IMR-90 (cell line): ENCODE data around the gene ROBO3. TPM values are rescaled to one million over a fixed set of nuclear protein-coding genes. Genes with fewer than 3 reads are reported as not detected.

Experiments
- ATAC-seq: fragments of 200-7000 bp; cut with Tn5 transposase; 2 replicates; pipeline ENCODE4 v1.9.1; 2020; ENCODE audit warnings: low read depth, mild to moderate bottlenecking, moderate library complexity
- BruUV-seq: library from RNA; stranded (reverse); fragments of 400-500 nt; replicated peaks from 2 replicates; lab custom pipeline; 2021; lab: Mats Ljungman, UMichigan
- CTCF ChIA-PET: fragments of 300-600 bp; formaldehyde crosslinking; extraction: SDS; loops from one replicate; lab custom pipeline; 2021; ENCODE audit warnings: antibody characterized with exemption; lab: Yijun Ruan, JAX
- POLR2A ChIA-PET: fragments of 300-600 bp; sonication (Branson Sonifier 250); formaldehyde crosslinking; loops from one replicate; lab custom pipeline; 2022; ENCODE audit warnings: antibody characterized with exemption; ENCODE audit not compliant: unreplicated experiment; lab: Charles Lee
- DNase-seq: peaks from one replicate; pipeline ENCODE4 v3.0.0; 2013
- H2AFZ ChIP-seq: replicated peaks from 2 replicates; pipeline ENCODE3; 2013; ENCODE audit warnings: low read length, mild to moderate bottlenecking; ENCODE audit not compliant: poor library complexity
- H2AK5ac ChIP-seq: 2 replicates; pipeline ENCODE4 v1.6.1; 2013; ENCODE audit warnings: low read depth, low read length, inconsistent platforms
- H2AK9ac ChIP-seq: replicated peaks from 2 replicates; pipeline ENCODE3; 2013; ENCODE audit warnings: mild to moderate bottlenecking, low read depth, low read length, moderate library complexity; ENCODE audit not compliant: poor library complexity
- H2BK120ac ChIP-seq: 2 replicates; pipeline ENCODE4 v1.6.1; 2013; ENCODE audit warnings: low read depth, low read length, inconsistent platforms
- H2BK15ac ChIP-seq: 3 replicates; pipeline ENCODE4 v1.6.1; 2013; ENCODE audit warnings: low read depth, low read length, inconsistent platforms
- H2BK20ac ChIP-seq: 2 replicates; pipeline ENCODE4 v1.6.1; 2013; ENCODE audit warnings: low read depth, mild to moderate bottlenecking, inconsistent platforms, low read length, moderate library complexity
- H2BK5ac ChIP-seq: 2 replicates; pipeline ENCODE4 v1.6.1; 2013; ENCODE audit warnings: mild to moderate bottlenecking, low read depth, low read length, inconsistent platforms; ENCODE audit not compliant: poor library complexity, severe bottlenecking
- H3K14ac ChIP-seq: replicated peaks from 2 replicates; pipeline ENCODE4 v1.6.1; 2013; ENCODE audit warnings: low read depth, low read length, inconsistent platforms
- H3K18ac ChIP-seq: 2 replicates; pipeline ENCODE4 v1.6.1; 2013; ENCODE audit warnings: low read depth, low read length, control low read depth
- H3K23ac ChIP-seq: 2 replicates; pipeline ENCODE4 v1.6.1; 2013; ENCODE audit warnings: low read depth, low read length, inconsistent platforms
- H3K27ac ChIP-seq: 2 replicates; pipeline ENCODE4 v1.5.1; 2013; ENCODE audit warnings: mild to moderate bottlenecking, control low read depth, low read length; ENCODE audit not compliant: insufficient read depth
- H3K27me3 ChIP-seq: 2 replicates; pipeline ENCODE4 v1.6.1; 2013; ENCODE audit warnings: low read length; ENCODE audit not compliant: control insufficient read depth, insufficient read depth
- H3K36me3 ChIP-seq: 2 replicates; pipeline ENCODE4 v1.6.1; 2013; ENCODE audit warnings: low read length, mixed read lengths; ENCODE audit not compliant: control insufficient read depth, insufficient read depth
- H3K4ac ChIP-seq: 2 replicates; pipeline ENCODE4 v1.6.1; 2013; ENCODE audit warnings: low read depth, low read length, inconsistent platforms
- H3K4me1 ChIP-seq: 2 replicates; pipeline ENCODE4 v1.6.1; 2013; ENCODE audit warnings: low read length, mixed read lengths; ENCODE audit not compliant: control insufficient read depth, insufficient read depth
- H3K4me2 ChIP-seq: 2 replicates; pipeline ENCODE4 v1.6.1; 2013; ENCODE audit warnings: low read depth, mild to moderate bottlenecking, control low read depth, low read length, moderate library complexity
- H3K4me3 ChIP-seq: 2 replicates; pipeline ENCODE4 v1.5.1; 2013; ENCODE audit warnings: low read depth, mild to moderate bottlenecking, control low read depth, low read length, moderate library complexity; ENCODE audit not compliant: insufficient read depth
- H3K56ac ChIP-seq: 2 replicates; pipeline ENCODE4 v1.6.1; 2013; ENCODE audit warnings: low read length, inconsistent platforms; ENCODE audit not compliant: insufficient read depth; ENCODE audit errors: extremely low read depth
- H3K79me1 ChIP-seq, 2 experiments: 2 replicates each; pipeline ENCODE4 v1.6.1; 2013; ENCODE audit warnings: low read length in 2 of 2, inconsistent platforms in 1 of 2, low read depth in 1 of 2
- H3K9ac ChIP-seq: 2 replicates; pipeline ENCODE4 v1.6.1; 2013; ENCODE audit warnings: low read depth, low read length, control low read depth
- H3K9me1 ChIP-seq: 2 replicates; pipeline ENCODE4 v1.6.1; 2013; ENCODE audit warnings: low read length, inconsistent platforms; ENCODE audit not compliant: insufficient read depth
- H3K9me3 ChIP-seq: 2 replicates; pipeline ENCODE4 v1.6.1; 2013; ENCODE audit warnings: low read length; ENCODE audit not compliant: control insufficient read depth, insufficient read depth
- H4K20me1 ChIP-seq: 2 replicates; pipeline ENCODE4 v1.6.1; 2013; ENCODE audit warnings: low read length, inconsistent platforms; ENCODE audit not compliant: insufficient read depth
- H4K5ac ChIP-seq: 2 replicates; pipeline ENCODE4 v1.6.1; 2013; ENCODE audit warnings: mild to moderate bottlenecking, low read depth, low read length, control low read depth
- H4K8ac ChIP-seq, 2 experiments: 2 replicates each; pipeline ENCODE4 v1.6.1; 2013; ENCODE audit warnings: low read depth in 2 of 2, low read length in 2 of 2, control low read depth in 1 of 2, inconsistent platforms in 1 of 2
- H4K91ac ChIP-seq: 2 replicates; pipeline ENCODE4 v1.6.1; 2013; ENCODE audit warnings: low read depth, low read length, inconsistent platforms; ENCODE audit not compliant: insufficient read depth
- BHLHE40 ChIP-seq: fragments of 150-350 bp; IDR thresholded peaks from 2 replicates; pipeline ENCODE4 v1.6.1; 2016; ENCODE audit warnings: mild to moderate bottlenecking, low read depth, low read length
- CEBPB ChIP-seq: IDR thresholded peaks from 2 replicates; pipeline ENCODE4 v1.6.1; 2012; ENCODE audit warnings: low read depth, low read length, improper control_type of control experiment
- CHD1 ChIP-seq: IDR thresholded peaks from 2 replicates; pipeline ENCODE4 v1.6.1; 2012; ENCODE audit warnings: low read depth, low read length, improper control_type of control experiment
- FOS ChIP-seq: fragments of 150-350 bp; IDR thresholded peaks from 2 replicates; pipeline ENCODE4 v1.6.1; 2016; ENCODE audit warnings: low read depth, low read length
- MAFK ChIP-seq: IDR thresholded peaks from 2 replicates; pipeline ENCODE4 v1.6.1; 2012; ENCODE audit warnings: low read depth, low read length, improper control_type of control experiment
- MAZ ChIP-seq: IDR thresholded peaks from 2 replicates; pipeline ENCODE4 v1.6.1; 2012; ENCODE audit warnings: low read depth, mild to moderate bottlenecking, low read length, improper control_type of control experiment, moderate library complexity, borderline replicate concordance
- MXI1 ChIP-seq: IDR thresholded peaks from 2 replicates; pipeline ENCODE4 v1.6.1; 2012; ENCODE audit warnings: low read depth, mild to moderate bottlenecking, low read length, moderate library complexity, borderline replicate concordance
- NFE2L2 ChIP-seq: fragments of 150-350 bp; IDR thresholded peaks from 2 replicates; pipeline ENCODE4 v1.6.1; 2016; ENCODE audit warnings: low read depth, mild to moderate bottlenecking, low read length
- POLR2A ChIP-seq: IDR thresholded peaks from 2 replicates; pipeline ENCODE4 v1.6.1; 2012; ENCODE audit warnings: mild to moderate bottlenecking, low read depth, low read length
- RAD21 ChIP-seq: IDR thresholded peaks from 2 replicates; pipeline ENCODE4 v1.6.1; 2012; ENCODE audit warnings: low read length, improper control_type of control experiment
- RCOR1 ChIP-seq: IDR thresholded peaks from 2 replicates; pipeline ENCODE4 v1.6.1; 2012; ENCODE audit warnings: mild to moderate bottlenecking, low read length, improper control_type of control experiment; ENCODE audit not compliant: insufficient replicate concordance
- RFX5 ChIP-seq: IDR thresholded peaks from 2 replicates; pipeline ENCODE4 v1.8.0; 2012; ENCODE audit warnings: low read depth, mild to moderate bottlenecking, low read length, moderate library complexity
- SMC3 ChIP-seq: fragments of 150-350 bp; IDR thresholded peaks from 2 replicates; pipeline ENCODE4 v1.6.1; 2016; ENCODE audit warnings: low read depth, mild to moderate bottlenecking, antibody characterized with exemption, low read length, moderate library complexity
- WGBS, 2 experiments: methylation state at CpG; one replicate each; pipeline versions ENCODE4 v1.1.5 to v1.1.7; 2013; ENCODE audit warnings: missing lambda C conversion rate in 2 of 2; ENCODE audit not compliant: insufficient read length in 1 of 2; ENCODE audit errors: extremely low coverage in 2 of 2; 5-methylcytosine and 5-hydroxymethylcytosine counted together
- dilution Hi-C: fragments of 300-500 bp; cut with HindIII; formaldehyde crosslinking; loops from one replicate; pipeline ENCODE4 v1.14.3; 2018; ENCODE audit warnings: low sequenced_read_pairs; ENCODE audit not compliant: unreplicated experiment
- in situ Hi-C: fragments of 300-500 bp; cut with MboI; formaldehyde crosslinking; loops from 3 replicates; pipeline ENCODE4 v1.14.3; 2019; ENCODE audit warnings: low sequenced_read_pairs, inconsistent platforms, mixed read lengths
- intact Hi-C: fragments of 100-400 bp; cut with micrococcal nuclease; formaldehyde crosslinking; loops from 2 replicates; pipeline ENCODE4 v1.10.0; 2022
- polyA plus RNA-seq, 3 experiments: library from polyadenylated mRNA; depleted of rRNA; stranded (reverse); fragments of >200 nt; gene quantifications; 2 replicates each; pipeline ENCODE4 v1.2.3, GENCODE V29; 2012; ENCODE audit warnings: low replicate concordance in 1 of 3
- total RNA-seq: library from RNA; depleted of rRNA; stranded (reverse); fragments of >200 nt; gene quantifications from 2 replicates; pipeline ENCODE4 v1.2.3, GENCODE V29; 2012
- TF ChIP-seq, protein P1 (sequence below): fragments of 150-350 bp; IDR thresholded peaks from 2 replicates; pipeline ENCODE4 v1.6.1; 2016; ENCODE audit warnings: low read depth, mild to moderate bottlenecking, low read length, moderate library complexity, borderline replicate concordance
- TF ChIP-seq, protein P2 (sequence below): fragments of 150-350 bp; IDR thresholded peaks from 2 replicates; pipeline ENCODE4 v1.6.1; 2017; ENCODE audit warnings: mild to moderate bottlenecking, antibody characterized with exemption, low read length, low read depth
- TF ChIP-seq, protein P3 (sequence below): conservative IDR thresholded peaks from 2 replicates; pipeline ENCODE4 v1.5.1; 2012; ENCODE audit warnings: mild to moderate bottlenecking, low read depth, low read length, improper control_type of control experiment

Gene ROBO3
- total and polyA plus RNA-seq, 2 of the 4 experiments (the other 2 are of a cell fraction), result 12.0 to 54.1 TPM

DNA sequence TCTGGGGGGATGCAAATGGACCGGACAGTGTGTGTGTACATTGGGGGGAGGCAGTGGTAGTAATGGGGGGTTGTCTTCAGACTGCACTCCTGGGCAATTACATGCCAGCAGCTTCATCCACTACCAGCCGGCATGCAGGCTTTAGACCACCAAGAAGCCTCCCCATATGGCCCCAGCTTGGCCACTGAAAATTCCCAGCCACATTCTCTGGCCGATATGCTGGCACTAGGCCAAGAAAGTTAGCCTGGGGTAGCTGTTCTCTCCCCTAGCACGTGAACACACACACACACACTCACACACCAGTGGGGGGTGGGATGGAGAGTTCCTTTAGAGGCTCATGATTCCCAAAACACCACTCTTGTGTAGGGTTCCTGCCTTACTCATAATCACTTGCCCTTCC is 3.6 kb upstream of the ROBO3 start:
- dilution Hi-C loops, result no loop called here
- WGBS, 2 experiments, result no CpG with 5 or more reads among the region's 4 CpGs
- H3K27me3 ChIP-seq, result peaks cover 66% of the 10 kb centered on the region

More for the DNA sequence above, 3.6 kb upstream of the ROBO3 start:
- Histone ChIP-seq H3K18ac (no peak overlapping the region), H2AK9ac (no peak overlapping the region), H2BK15ac (no peak overlapping the region), H4K20me1 (no peaks in the 10 kb centered on the region), H2BK120ac (no peak overlapping the region), H3K4me2 (no peak overlapping the region), H3K4me1 (no peaks in the 10 kb centered on the region), H3K36me3 (no peaks in the 10 kb centered on the region), H3K79me1 (no peaks in the 10 kb centered on the region), H3K9me3 (no peaks in the 10 kb centered on the region; the same call in 1 of the 2 replicates), H2BK5ac (no peak overlapping the region), H3K9ac (no peak overlapping the region), H4K91ac (no peak overlapping the region), H4K5ac (no peak overlapping the region), H3K23ac (no peak overlapping the region), H3K4ac (no peak overlapping the region), H3K14ac (no peak overlapping the region), H3K56ac (no peak overlapping the region), H2AFZ (no peak overlapping the region), H2AK5ac (no peak overlapping the region), H3K27ac (no peak overlapping the region), H2BK20ac (no peak overlapping the region), H3K9me1 (no peaks in the 10 kb centered on the region; the same call in 1 of the 2 replicates), H3K4me3 (no peak overlapping the region), H4K8ac (no peak overlapping the region)
- POLR2A ChIA-PET, result no interaction called here
- no peak for TF ChIP-seq RFX5
- TF ChIP-seq, protein P1, sequence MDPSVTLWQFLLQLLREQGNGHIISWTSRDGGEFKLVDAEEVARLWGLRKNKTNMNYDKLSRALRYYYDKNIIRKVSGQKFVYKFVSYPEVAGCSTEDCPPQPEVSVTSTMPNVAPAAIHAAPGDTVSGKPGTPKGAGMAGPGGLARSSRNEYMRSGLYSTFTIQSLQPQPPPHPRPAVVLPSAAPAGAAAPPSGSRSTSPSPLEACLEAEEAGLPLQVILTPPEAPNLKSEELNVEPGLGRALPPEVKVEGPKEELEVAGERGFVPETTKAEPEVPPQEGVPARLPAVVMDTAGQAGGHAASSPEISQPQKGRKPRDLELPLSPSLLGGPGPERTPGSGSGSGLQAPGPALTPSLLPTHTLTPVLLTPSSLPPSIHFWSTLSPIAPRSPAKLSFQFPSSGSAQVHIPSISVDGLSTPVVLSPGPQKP, result no peak
- no peak for TF ChIP-seq MXI1
- TF ChIP-seq MAFK, result no peak
- TF ChIP-seq BHLHE40, result no peak
- TF ChIP-seq, protein P2, sequence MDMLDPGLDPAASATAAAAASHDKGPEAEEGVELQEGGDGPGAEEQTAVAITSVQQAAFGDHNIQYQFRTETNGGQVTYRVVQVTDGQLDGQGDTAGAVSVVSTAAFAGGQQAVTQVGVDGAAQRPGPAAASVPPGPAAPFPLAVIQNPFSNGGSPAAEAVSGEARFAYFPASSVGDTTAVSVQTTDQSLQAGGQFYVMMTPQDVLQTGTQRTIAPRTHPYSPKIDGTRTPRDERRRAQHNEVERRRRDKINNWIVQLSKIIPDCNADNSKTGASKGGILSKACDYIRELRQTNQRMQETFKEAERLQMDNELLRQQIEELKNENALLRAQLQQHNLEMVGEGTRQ, result no peak
- TF ChIP-seq RCOR1, result no peak
- no peak for TF ChIP-seq MAZ
- no peak for TF ChIP-seq NFE2L2
- TF ChIP-seq SMC3, result no peak
- no peak for TF ChIP-seq FOS
- no peak for TF ChIP-seq CEBPB
- TF ChIP-seq CHD1, result no peak
- no peak for TF ChIP-seq RAD21
- TF ChIP-seq, protein P3, sequence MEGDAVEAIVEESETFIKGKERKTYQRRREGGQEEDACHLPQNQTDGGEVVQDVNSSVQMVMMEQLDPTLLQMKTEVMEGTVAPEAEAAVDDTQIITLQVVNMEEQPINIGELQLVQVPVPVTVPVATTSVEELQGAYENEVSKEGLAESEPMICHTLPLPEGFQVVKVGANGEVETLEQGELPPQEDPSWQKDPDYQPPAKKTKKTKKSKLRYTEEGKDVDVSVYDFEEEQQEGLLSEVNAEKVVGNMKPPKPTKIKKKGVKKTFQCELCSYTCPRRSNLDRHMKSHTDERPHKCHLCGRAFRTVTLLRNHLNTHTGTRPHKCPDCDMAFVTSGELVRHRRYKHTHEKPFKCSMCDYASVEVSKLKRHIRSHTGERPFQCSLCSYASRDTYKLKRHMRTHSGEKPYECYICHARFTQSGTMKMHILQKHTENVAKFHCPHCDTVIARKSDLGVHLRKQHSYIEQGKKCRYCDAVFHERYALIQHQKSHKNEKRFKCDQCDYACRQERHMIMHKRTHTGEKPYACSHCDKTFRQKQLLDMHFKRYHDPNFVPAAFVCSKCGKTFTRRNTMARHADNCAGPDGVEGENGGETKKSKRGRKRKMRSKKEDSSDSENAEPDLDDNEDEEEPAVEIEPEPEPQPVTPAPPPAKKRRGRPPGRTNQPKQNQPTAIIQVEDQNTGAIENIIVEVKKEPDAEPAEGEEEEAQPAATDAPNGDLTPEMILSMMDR, result no peak
- TF ChIP-seq POLR2A, result no peak
- DNase-seq (no peak), ATAC-seq (no peak)
- BruUV-seq, result no TSS peak
- CTCF ChIA-PET, result no interaction called here
- intact Hi-C loops (loop anchor here (10.0 kb wide), 2 partner anchors 457 to 787 kb away; no protein-coding TSS in a partner anchor), in situ Hi-C loops (no loop called here)
